ENCODE data around the gene OR2T27. TPM values are rescaled to one million over a fixed set of nuclear protein-coding genes. Genes with fewer than 3 reads are reported as not detected.

OR2T27 gene
- total RNA-seq, 3 donors from 2014 or later = not detected

- TF ChIP-seq CTCF (IDR thresholded peaks at IDR 0.05) = no peak
- no peak for TF ChIP-seq POLR2AphosphoS5 (IDR thresholded peaks at IDR 0.05)
- TF ChIP-seq POLR2A (IDR thresholded peaks at IDR 0.05) = no peak
- Histone ChIP-seq H3K4me1 (no peaks in the 10 kb centered on the region), H3K4me3 (no peak overlapping the region), H3K27ac (no peak overlapping the region), H3K9me3 (peaks cover 4% of the 10 kb centered on the region in 2 donors), H3K27me3 (no peaks in the 10 kb centered on the region), H3K36me3 (no peaks in the 10 kb centered on the region)
- intact Hi-C loops (cut with DNase I; ENCODE audit: low total_unique reads) = no loop called here
- DNase-seq (ENCODE audit: low spot score in 2 of 2) = no peak
Observed at GRCh38 chr1:248696774-248697173, 41.4 kb upstream of the OR2T27 start.

DNA sequence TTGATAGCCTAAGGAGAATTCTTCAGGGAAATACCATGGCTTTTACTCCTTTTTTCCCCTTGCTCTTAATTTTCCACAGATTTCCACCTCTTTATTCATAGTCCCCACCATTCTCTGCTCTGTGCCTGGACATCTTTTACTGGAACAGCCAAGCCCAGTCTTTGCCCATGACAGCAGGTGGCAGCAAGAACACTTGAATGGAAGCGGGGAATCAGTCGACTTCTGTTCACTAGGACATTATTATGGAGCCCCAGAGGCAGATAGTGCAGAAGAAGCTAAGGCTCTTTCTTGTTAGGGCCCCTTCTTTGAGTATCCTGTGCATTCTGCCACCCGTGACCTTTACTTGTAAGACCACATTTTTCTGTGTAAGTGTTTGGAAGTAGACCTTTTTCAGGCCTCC, 40.9 kb upstream of the OR2T27 start:
- H3K4me1 ChIP-seq = no peaks in the 10 kb centered on the region

GRCh38 chr1:248695451-248696132, 40.3 kb upstream of the OR2T27 start:
- Histone ChIP-seq H3K4me3 (no peak overlapping the region), H3K27ac (no peak overlapping the region), H3K9me3 (peaks cover 8% of the 10 kb centered on the region in 2 donors), H3K4me1 (no peaks in the 10 kb centered on the region), H3K36me3 (no peaks in the 10 kb centered on the region), H3K27me3 (no peaks in the 10 kb centered on the region)
- no peak for DNase-seq (ENCODE audit: low spot score in 2 of 2)
- intact Hi-C loops (cut with DNase I; ENCODE audit: low total_unique reads) = no loop called here
- TF ChIP-seq POLR2A (IDR thresholded peaks at IDR 0.05) = no peak
- no peak for TF ChIP-seq CTCF (IDR thresholded peaks at IDR 0.05)
- TF ChIP-seq POLR2AphosphoS5 (IDR thresholded peaks at IDR 0.05) = no peak

More for the DNA sequence above, 40.9 kb upstream of the OR2T27 start:
- intact Hi-C loops (cut with DNase I; ENCODE audit: low total_unique reads) = no loop called here
- Histone ChIP-seq H3K27me3 (no peaks in the 10 kb centered on the region), H3K4me3 (no peak overlapping the region), H3K9me3 (peaks cover 8% of the 10 kb centered on the region in 2 donors), H3K36me3 (no peaks in the 10 kb centered on the region), H3K27ac (no peak overlapping the region)
- no peak for TF ChIP-seq POLR2AphosphoS5 (IDR thresholded peaks at IDR 0.05)
- TF ChIP-seq CTCF (IDR thresholded peaks at IDR 0.05) = no peak
- no peak for TF ChIP-seq POLR2A (IDR thresholded peaks at IDR 0.05)
- DNase-seq (ENCODE audit: low spot score in 2 of 2) = no peak

- Histone ChIP-seq H3K9me3 (peaks cover 8 to 15% of the 10 kb centered on the region in 2 donors), H3K27ac (no peak overlapping the region), H3K27me3 (no peaks in the 10 kb centered on the region), H3K4me3 (no peak overlapping the region), H3K4me1 (no peaks in the 10 kb centered on the region), H3K36me3 (no peaks in the 10 kb centered on the region)
- TF ChIP-seq POLR2A (IDR thresholded peaks at IDR 0.05) (no peak), POLR2AphosphoS5 (IDR thresholded peaks at IDR 0.05) (no peak), CTCF (IDR thresholded peaks at IDR 0.05) (no peak)
- intact Hi-C loops (cut with DNase I; ENCODE audit: low total_unique reads) = no loop called here
- no peak for DNase-seq (ENCODE audit: low spot score in 2 of 2)
Observed at GRCh38 chr1:248691567-248692155, 36.3 kb upstream of the OR2T27 start.

- H3K4me3 ChIP-seq = no peak overlapping the region
- TF ChIP-seq POLR2AphosphoS5 (IDR thresholded peaks at IDR 0.05) = no peak
- TF ChIP-seq CTCF (IDR thresholded peaks at IDR 0.05) = no peak
- TF ChIP-seq POLR2A (IDR thresholded peaks at IDR 0.05) = no peak
- DNase-seq (ENCODE audit: low spot score in 2 of 2) = no peak
- intact Hi-C loops (cut with DNase I; ENCODE audit: low total_unique reads) = no loop called here
- peaks cover 8 to 15% of the 10 kb centered on the region in 2 donors for H3K9me3 ChIP-seq
- no peaks in the 10 kb centered on the region for H3K27me3 ChIP-seq
- no peaks in the 10 kb centered on the region for H3K36me3 ChIP-seq
- H3K27ac ChIP-seq = no peak overlapping the region
- H3K4me1 ChIP-seq = no peaks in the 10 kb centered on the region
Observed at GRCh38 chr1:248688527-248689298, 33.4 kb upstream of the OR2T27 start.

Measured in breast epithelium (tissue), 4 donors.